Left forelimb (tissue), 1 donor: ENCODE data around the gene STX11.

ENCODE experiments used
- DNase-seq: peaks from one replicate; pipeline ENCODE4 v3.0.0-alpha.2; 2018; ENCODE audit warnings: low spot score

STX11 gene

GRCh38 chr6:144143106-144143505, 7.2 kb upstream of the STX11 start:
- DNase-seq: no peak

GRCh38 chr6:144143878-144144277, 6.4 kb upstream of the STX11 start:
- no peak for DNase-seq

- no peak for DNase-seq
Observed at GRCh38 chr6:144144996-144145395, 5.3 kb upstream of the STX11 start.

- DNase-seq: no peak
Observed at GRCh38 chr6:144145541-144145940, 4.8 kb upstream of the STX11 start.

GRCh38 chr6:144148886-144149285, 1.4 kb upstream of the STX11 start:
- DNase-seq: no peak

GRCh38 chr6:144149558-144149893, 791 bp upstream of the STX11 start:
- DNase-seq: no peak

- DNase-seq: no peak
Observed at GRCh38 chr6:144150710-144151657, 667 bp downstream of the STX11 start.

GRCh38 chr6:144152334-144152900, 2.1 kb downstream of the STX11 start:
- DNase-seq: no peak

GRCh38 chr6:144153260-144153659, 2.9 kb downstream of the STX11 start:
- DNase-seq: no peak

- DNase-seq: no peak
Observed at GRCh38 chr6:144153971-144154370, 3.7 kb downstream of the STX11 start.

- DNase-seq: no peak
Observed at GRCh38 chr6:144155529-144155928, 5.2 kb downstream of the STX11 start.

GRCh38 chr6:144156338-144156737, 6.0 kb downstream of the STX11 start:
- DNase-seq: no peak

- no peak for DNase-seq
Observed at GRCh38 chr6:144156991-144157390, 6.7 kb downstream of the STX11 start.

- no peak for DNase-seq
Observed at GRCh38 chr6:144158133-144158532, 7.8 kb downstream of the STX11 start.

- no peak for DNase-seq
Observed at GRCh38 chr6:144159223-144159622, 8.9 kb downstream of the STX11 start.

GRCh38 chr6:144159742-144160141, 9.4 kb downstream of the STX11 start:
- no peak for DNase-seq

- DNase-seq: no peak
Observed at GRCh38 chr6:144160431-144161005, 10.2 kb downstream of the STX11 start.

GRCh38 chr6:144161975-144162374, 11.7 kb downstream of the STX11 start:
- DNase-seq: no peak

- DNase-seq: no peak
Observed at GRCh38 chr6:144162977-144163376, 12.7 kb downstream of the STX11 start.

GRCh38 chr6:144165784-144166183, 15.5 kb downstream of the STX11 start:
- no peak for DNase-seq

- no peak for DNase-seq
Observed at GRCh38 chr6:144170044-144170443, 19.7 kb downstream of the STX11 start.

- DNase-seq: no peak
Observed at GRCh38 chr6:144171406-144171805, 21.1 kb downstream of the STX11 start.

GRCh38 chr6:144174006-144174405, 23.7 kb downstream of the STX11 start:
- DNase-seq: no peak
